Measurements from ENCODE around the gene RAF1. TPM values are rescaled to one million over a fixed set of nuclear protein-coding genes. Genes with fewer than 3 reads are reported as not detected.
A peak's percentile ranks its signal among the peaks of the same experiment; 100 is the strongest.

The RAF1 gene
- total and polyA plus RNA-seq, 9 of the 15 experiments (the other 6 are each of a cell fraction or from before 2014, with no cell fraction given): 28.0 to 183 (median 85.6) TPM

GRCh38 chr3:12662593-12663400 is 1.1 kb downstream of the RAF1 start (continued):
- TF ChIP-seq CREB3L1 (IDR thresholded peaks at IDR 0.05; ENCODE audit: borderline replicate concordance, low read depth) (0 out of 2 replicates have a peak, but pooled peaks have one; percentile 21), NFATC3 (IDR thresholded peaks at IDR 0.05) (no peak), PRMT5 (CRISPR knock-in tag; IDR thresholded peaks at IDR 0.05) (no peak), U2AF2 (optimal IDR thresholded peaks at IDR 0.05; ENCODE audit: low read depth, low read length) (no peak), ZNF24 (IDR thresholded peaks at IDR 0.05) (peak; percentile 59; the same call in 1 of the 2 replicates), NBN (IDR thresholded peaks at IDR 0.05; ENCODE audit: low read depth) (0 out of 2 replicates have a peak, but pooled peaks have one; percentile 4), TOE1 (IDR thresholded peaks at IDR 0.05; ENCODE audit: borderline replicate concordance) (no peak), TOE1 (CRISPR knock-in tag; IDR thresholded peaks at IDR 0.05; ENCODE audit: borderline replicate concordance, low read depth) (0 out of 2 replicates have a peak, but pooled peaks have one; percentile 21), CXXC5 (CRISPR knock-in tag; IDR thresholded peaks at IDR 0.05) (peak; percentile 19; the same call in 1 of the 2 replicates), MAFK (IDR thresholded peaks at IDR 0.05; ENCODE audit: low read length) (peak; percentile 1; the same call in 1 of the 2 replicates), NRF1 (conservative IDR thresholded peaks at IDR 0.05 in 1 of 2, IDR thresholded peaks at IDR 0.05 in 1 of 2) (peak in 1 of 2 experiments; percentile 20; a peak in 1 of 4 replicates), TAF7 (tag; IDR thresholded peaks at IDR 0.05) (no peak), CHD1 (IDR thresholded peaks at IDR 0.05; ENCODE audit: low read length) (peak; percentile 33), ZEB2 (IDR thresholded peaks at IDR 0.05) (peak; percentile 48; the same call in 1 of the 2 replicates), NCOA2 (IDR thresholded peaks at IDR 0.05; ENCODE audit: partially characterized antibody in 2 of 2) (no peak), TBP (optimal IDR thresholded peaks at IDR 0.05; ENCODE audit: low read depth, low read length) (peak; percentile 47), ZNF444 (CRISPR knock-in tag; IDR thresholded peaks at IDR 0.05) (no peak), MLLT1 (IDR thresholded peaks at IDR 0.05) (peak; percentile 19 to 48; a peak in 1 of 4 replicates), SOX6 (IDR thresholded peaks at IDR 0.05) (peak; percentile 92), MNT (conservative IDR thresholded peaks at IDR 0.05) (0 out of 4 replicates have a peak, but pooled peaks of 1 of the 2 experiments have one; percentile 16), SNRNP70 (optimal IDR thresholded peaks at IDR 0.05; ENCODE audit: low read depth, low read length) (no peak)
- TF ChIP-seq, protein P1, sequence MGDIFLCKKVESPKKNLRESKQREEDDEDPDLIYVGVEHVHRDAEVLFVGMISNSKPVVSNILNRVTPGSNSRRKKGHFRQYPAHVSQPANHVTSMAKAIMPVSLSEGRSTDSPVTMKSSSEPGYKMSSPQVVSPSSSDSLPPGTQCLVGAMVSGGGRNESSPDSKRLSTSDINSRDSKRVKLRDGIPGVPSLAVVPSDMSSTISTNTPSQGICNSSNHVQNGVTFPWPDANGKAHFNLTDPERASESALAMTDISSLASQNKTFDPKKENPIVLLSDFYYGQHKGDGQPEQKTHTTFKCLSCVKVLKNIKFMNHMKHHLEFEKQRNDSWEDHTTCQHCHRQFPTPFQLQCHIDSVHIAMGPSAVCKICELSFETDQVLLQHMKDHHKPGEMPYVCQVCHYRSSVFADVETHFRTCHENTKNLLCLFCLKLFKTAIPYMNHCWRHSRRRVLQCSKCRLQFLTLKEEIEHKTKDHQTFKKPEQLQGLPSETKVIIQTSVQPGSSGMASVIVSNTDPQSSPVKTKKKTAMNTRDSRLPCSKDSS (IDR thresholded peaks at IDR 0.05; ENCODE audit: low read depth, partially characterized antibody): no peak

Measured in K562 (cell line).